WTC11 (cell line): ENCODE measurements around the gene HNRNPA0.

Source experiments
- AR ChIP-seq: fragments of 250-450 bp; sonication (Bioruptor Pico); IDR thresholded peaks from 2 replicates; pipeline ENCODE4 v1.9.0; 2021; ENCODE audit warnings: mild to moderate bottlenecking
- ATF2 ChIP-seq: sonication (generic); formaldehyde crosslinking; IDR thresholded peaks from 2 replicates; pipeline ENCODE4 v1.8.1; 2022; ENCODE audit warnings: low read depth, missing genetic modification reagents, borderline replicate concordance
- CBFB ChIP-seq: sonication (generic); formaldehyde crosslinking; IDR thresholded peaks from 2 replicates; pipeline ENCODE4 v1.8.1; 2022; ENCODE audit warnings: mild to moderate bottlenecking, low read depth, missing genetic modification reagents
- CREM ChIP-seq: sonication (generic); formaldehyde crosslinking; IDR thresholded peaks from 2 replicates; pipeline ENCODE4 v1.8.1; 2022; ENCODE audit warnings: mild to moderate bottlenecking, missing genetic modification reagents, moderate library complexity
- CTCF ChIP-seq: fragments of 200-600 bp; IDR thresholded peaks from 2 replicates; pipeline ENCODE4 v1.8.0; 2022; ENCODE audit warnings: antibody characterized with exemption
- ELF4 ChIP-seq: sonication (generic); formaldehyde crosslinking; IDR thresholded peaks from 2 replicates; pipeline ENCODE4 v1.8.1; 2022; ENCODE audit warnings: low read depth, mild to moderate bottlenecking, moderate library complexity, missing genetic modification reagents
- MLX ChIP-seq: sonication (generic); formaldehyde crosslinking; IDR thresholded peaks from 2 replicates; pipeline ENCODE4 v1.8.1; 2023; ENCODE audit warnings: mild to moderate bottlenecking, missing genetic modification reagents, moderate library complexity

GRCh38 chr5:137750436-137750835 is 3.7 kb downstream of the HNRNPA0 start:
- TF ChIP-seq CBFB (CRISPR knock-in tag) (no peak), ELF4 (no peak), CTCF (no peak), AR (CRISPR knock-in tag) (no peak), CREM (CRISPR knock-in tag) (no peak), ATF2 (CRISPR knock-in tag) (no peak), MLX (no peak)
